Measurements from ENCODE around the gene TEX2. TPM values are rescaled to one million over a fixed set of nuclear protein-coding genes. Genes with fewer than 3 reads are reported as not detected.

TEX2 gene
- polyA plus RNA-seq, 1 of the 3 experiments (the other 2 are of a cell fraction) = 24.0 TPM

DNA sequence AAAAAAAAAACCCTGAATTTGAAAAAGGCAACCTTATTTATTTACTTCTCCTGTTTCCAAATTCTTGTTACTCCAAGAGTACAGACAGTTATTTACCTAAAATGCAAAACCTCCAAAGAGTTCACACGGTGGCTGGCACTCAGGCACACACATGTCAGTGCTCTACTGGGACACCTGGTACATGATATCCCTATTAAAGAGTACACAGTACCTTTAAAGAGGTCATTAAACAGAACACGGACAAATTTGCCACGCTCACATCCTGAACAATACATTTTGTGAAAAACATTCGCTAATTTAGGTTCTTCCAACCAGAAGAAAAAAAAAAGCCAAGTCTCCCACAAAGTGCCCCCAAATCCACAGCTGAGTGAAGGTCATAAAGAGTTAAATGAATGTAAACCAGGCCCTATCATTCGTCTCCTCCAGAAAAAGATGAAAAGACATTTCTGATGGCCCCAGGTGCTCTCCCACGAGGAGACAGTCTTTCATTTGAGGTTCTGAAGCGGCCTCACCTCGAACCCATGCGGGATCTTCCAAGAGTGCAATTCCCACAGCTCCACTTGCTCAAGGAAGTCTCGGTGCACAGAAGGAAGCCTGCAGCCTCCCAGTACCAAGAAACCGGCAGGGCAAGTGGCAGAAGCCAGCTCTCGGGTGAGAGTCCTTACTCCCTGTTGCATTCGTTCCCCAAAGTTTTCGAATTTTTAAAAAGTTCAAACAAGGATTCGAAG lies 134.1 kb downstream of the TEX2 start:
- 30% methylated on average over 15 of the region's 15 CpGs for WGBS (ENCODE audit: low lambda C conversion rate)
- Histone ChIP-seq H3K9me3 (no peaks in the 10 kb centered on the region), H3K79me2 (ENCODE audit: insufficient read depth) (peaks cover 48% of the 10 kb centered on the region), H4K20me1 (ENCODE audit: insufficient read depth) (no peaks in the 10 kb centered on the region), H3K4me2 (peak overlapping the region; percentile 95), H3K27ac (ENCODE audit: low read depth in 2 of 2, low read length in 1 of 2) (peak overlapping the region; percentile 62 to 68), H3K27me3 (ENCODE audit: insufficient read depth) (no peaks in the 10 kb centered on the region), H3K9me2 (no peaks in the 10 kb centered on the region), H2AFZ (ENCODE audit: low read depth) (peak overlapping the region; percentile 77), H3K36me3 (replicated peaks in 1 of 2; ENCODE audit: control insufficient read depth in 1 of 2, insufficient read depth in 2 of 2, low read length in 1 of 2) (no peaks in the 10 kb centered on the region), H3K4me3 (ENCODE audit: low read depth in 2 of 2, low read length in 1 of 2) (peak overlapping the region; percentile 72 to 82), H3K4me1 (ENCODE audit: control insufficient read depth in 1 of 2, insufficient read depth in 2 of 2, low read depth in 1 of 2, low read length in 1 of 2) (peaks cover 13 to 18% of the 10 kb centered on the region in 2 experiments; a peak in 3 of 4 replicates), H3F3A (replicated peaks; ENCODE audit: insufficient read depth) (peaks cover 8% of the 10 kb centered on the region), H3K9ac (peak overlapping the region; percentile 81)
- POLR2A ChIA-PET = interaction anchor here (0.7 to 2.0 kb wide), 7 partner anchors 10 to 285 kb away, joined by 3 to 7 read pairs (median 4); no protein-coding TSS in a partner anchor
- TF ChIP-seq RCOR1 (IDR thresholded peaks at IDR 0.05; ENCODE audit: low read length) (no peak), CHD2 (IDR thresholded peaks at IDR 0.05; ENCODE audit: low read length, partially characterized antibody) (no peak)
- TF ChIP-seq, protein P1, sequence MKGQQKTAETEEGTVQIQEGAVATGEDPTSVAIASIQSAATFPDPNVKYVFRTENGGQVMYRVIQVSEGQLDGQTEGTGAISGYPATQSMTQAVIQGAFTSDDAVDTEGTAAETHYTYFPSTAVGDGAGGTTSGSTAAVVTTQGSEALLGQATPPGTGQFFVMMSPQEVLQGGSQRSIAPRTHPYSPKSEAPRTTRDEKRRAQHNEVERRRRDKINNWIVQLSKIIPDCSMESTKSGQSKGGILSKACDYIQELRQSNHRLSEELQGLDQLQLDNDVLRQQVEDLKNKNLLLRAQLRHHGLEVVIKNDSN (IDR thresholded peaks at IDR 0.05; ENCODE audit: borderline replicate concordance, low read depth) = no peak
- CTCF ChIA-PET = interaction anchor here (1.0 to 29.1 kb wide), 9 partner anchors 8 to 210 kb away, joined by 3 to 810 read pairs (median 47); partner anchors contain the start of genes GH1 and ICAM2
- DNase-seq = no peak

DNA sequence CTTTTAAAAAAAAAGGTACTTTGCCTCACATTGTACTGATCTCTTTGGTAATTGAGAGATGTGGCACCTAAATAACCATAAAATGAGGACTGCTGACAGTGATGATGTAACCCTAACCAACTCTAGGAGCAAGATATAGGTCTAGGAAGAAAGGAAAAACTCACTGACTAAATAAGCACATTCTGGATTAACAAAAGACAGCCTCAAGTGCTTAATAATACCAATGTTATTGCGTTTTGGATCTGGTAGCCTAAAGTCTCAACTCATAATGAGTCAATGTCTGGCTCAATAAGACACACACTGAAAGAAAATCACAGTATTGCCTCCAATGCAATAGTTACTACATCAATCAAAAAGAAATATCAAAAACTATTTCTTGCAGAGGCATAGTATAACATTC lies 136.1 kb downstream of the TEX2 start:
- no peaks in the 10 kb centered on the region for H3K27me3 ChIP-seq (ENCODE audit: insufficient read depth)
- H3K79me2 ChIP-seq (ENCODE audit: insufficient read depth) = peaks cover 48% of the 10 kb centered on the region
- H3K9me2 ChIP-seq = no peaks in the 10 kb centered on the region
- no peak overlapping the region for H2AFZ ChIP-seq (ENCODE audit: low read depth)
- no peak overlapping the region for H3K27ac ChIP-seq (ENCODE audit: low read depth in 2 of 2, low read length in 1 of 2)
- no peak for DNase-seq
- peaks cover 13 to 18% of the 10 kb centered on the region in 2 experiments; a peak in 3 of 4 replicates for H3K4me1 ChIP-seq (ENCODE audit: control insufficient read depth in 1 of 2, insufficient read depth in 2 of 2, low read depth in 1 of 2, low read length in 1 of 2)
- peaks cover 8% of the 10 kb centered on the region for H3F3A ChIP-seq (replicated peaks; ENCODE audit: insufficient read depth)
- no peak overlapping the region for H3K4me2 ChIP-seq
- H4K20me1 ChIP-seq (ENCODE audit: insufficient read depth) = no peaks in the 10 kb centered on the region
- no peak for TF ChIP-seq FOXJ3 (CRISPR knock-in tag; IDR thresholded peaks at IDR 0.05)
- TF ChIP-seq SIN3A (IDR thresholded peaks at IDR 0.05; ENCODE audit: borderline replicate concordance, low read depth, low read length) = no peak
- TF ChIP-seq RCOR1 (IDR thresholded peaks at IDR 0.05; ENCODE audit: low read length) = no peak
- TF ChIP-seq, protein P2, sequence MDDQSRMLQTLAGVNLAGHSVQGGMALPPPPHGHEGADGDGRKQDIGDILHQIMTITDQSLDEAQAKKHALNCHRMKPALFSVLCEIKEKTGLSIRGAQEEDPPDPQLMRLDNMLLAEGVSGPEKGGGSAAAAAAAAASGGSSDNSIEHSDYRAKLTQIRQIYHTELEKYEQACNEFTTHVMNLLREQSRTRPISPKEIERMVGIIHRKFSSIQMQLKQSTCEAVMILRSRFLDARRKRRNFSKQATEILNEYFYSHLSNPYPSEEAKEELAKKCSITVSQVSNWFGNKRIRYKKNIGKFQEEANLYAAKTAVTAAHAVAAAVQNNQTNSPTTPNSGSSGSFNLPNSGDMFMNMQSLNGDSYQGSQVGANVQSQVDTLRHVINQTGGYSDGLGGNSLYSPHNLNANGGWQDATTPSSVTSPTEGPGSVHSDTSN (IDR thresholded peaks at IDR 0.05) = no peak
- TF ChIP-seq NRF1 (IDR thresholded peaks at IDR 0.05; ENCODE audit: low read depth, low read length) = no peak
- TF ChIP-seq RAD21 (IDR thresholded peaks at IDR 0.05; ENCODE audit: low read length) = no peak
- TF ChIP-seq TEAD4 (IDR thresholded peaks at IDR 0.05; ENCODE audit: borderline replicate concordance, insufficient read depth) = no peak
- no peak for TF ChIP-seq GATA2 (CRISPR knock-in tag; IDR thresholded peaks at IDR 0.05)
- TF ChIP-seq, protein P3, sequence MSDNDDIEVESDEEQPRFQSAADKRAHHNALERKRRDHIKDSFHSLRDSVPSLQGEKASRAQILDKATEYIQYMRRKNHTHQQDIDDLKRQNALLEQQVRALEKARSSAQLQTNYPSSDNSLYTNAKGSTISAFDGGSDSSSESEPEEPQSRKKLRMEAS (IDR thresholded peaks at IDR 0.05; ENCODE audit: low read depth) = no peak
- no peak for TF ChIP-seq TCF12 (IDR thresholded peaks at IDR 0.05)
- no peak for TF ChIP-seq YY1 (IDR thresholded peaks at IDR 0.05; ENCODE audit: low read depth)
- no peak for TF ChIP-seq CHD2 (IDR thresholded peaks at IDR 0.05; ENCODE audit: low read length, partially characterized antibody)
- TF ChIP-seq FOSL2 (IDR thresholded peaks at IDR 0.05; ENCODE audit: borderline replicate concordance, low read depth) = no peak
- no peak for TF ChIP-seq ELF1 (IDR thresholded peaks at IDR 0.05)
- no peak for TF ChIP-seq EZH2phosphoT487 (IDR thresholded peaks at IDR 0.05; ENCODE audit: borderline replicate concordance, low read depth)
- TF ChIP-seq, protein P4, sequence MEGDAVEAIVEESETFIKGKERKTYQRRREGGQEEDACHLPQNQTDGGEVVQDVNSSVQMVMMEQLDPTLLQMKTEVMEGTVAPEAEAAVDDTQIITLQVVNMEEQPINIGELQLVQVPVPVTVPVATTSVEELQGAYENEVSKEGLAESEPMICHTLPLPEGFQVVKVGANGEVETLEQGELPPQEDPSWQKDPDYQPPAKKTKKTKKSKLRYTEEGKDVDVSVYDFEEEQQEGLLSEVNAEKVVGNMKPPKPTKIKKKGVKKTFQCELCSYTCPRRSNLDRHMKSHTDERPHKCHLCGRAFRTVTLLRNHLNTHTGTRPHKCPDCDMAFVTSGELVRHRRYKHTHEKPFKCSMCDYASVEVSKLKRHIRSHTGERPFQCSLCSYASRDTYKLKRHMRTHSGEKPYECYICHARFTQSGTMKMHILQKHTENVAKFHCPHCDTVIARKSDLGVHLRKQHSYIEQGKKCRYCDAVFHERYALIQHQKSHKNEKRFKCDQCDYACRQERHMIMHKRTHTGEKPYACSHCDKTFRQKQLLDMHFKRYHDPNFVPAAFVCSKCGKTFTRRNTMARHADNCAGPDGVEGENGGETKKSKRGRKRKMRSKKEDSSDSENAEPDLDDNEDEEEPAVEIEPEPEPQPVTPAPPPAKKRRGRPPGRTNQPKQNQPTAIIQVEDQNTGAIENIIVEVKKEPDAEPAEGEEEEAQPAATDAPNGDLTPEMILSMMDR (IDR thresholded peaks at IDR 0.05) = no peak
- TF ChIP-seq MEF2A (IDR thresholded peaks at IDR 0.05; ENCODE audit: borderline replicate concordance, low read depth) = no peak
- no peak overlapping the region for H3K4me3 ChIP-seq (ENCODE audit: low read depth in 2 of 2, low read length in 1 of 2)
- ChIA-PET CTCF (interaction anchor here (1.0 to 29.1 kb wide), 5 partner anchors 45 to 155 kb away, joined by 3 to 810 read pairs (median 4); partner anchors contain the start of gene ICAM2), POLR2A (no interaction called here)
- H3K9ac ChIP-seq = no peak overlapping the region
- H3K9me3 ChIP-seq = no peaks in the 10 kb centered on the region
- H3K36me3 ChIP-seq (replicated peaks in 1 of 2; ENCODE audit: control insufficient read depth in 1 of 2, insufficient read depth in 2 of 2, low read length in 1 of 2) = no peaks in the 10 kb centered on the region
- 39% methylated on average over 1 of the region's 1 CpG for WGBS (ENCODE audit: low lambda C conversion rate)
